SK-N-SH (cell line): ENCODE results near the gene ETF1. TPM values are rescaled to one million over a fixed set of nuclear protein-coding genes. Genes with fewer than 3 reads are reported as not detected.
"Not testable (repeated sequence)": the region's sequence is repeated elsewhere in the genome, so short reads cannot be mapped to it uniquely, and the experiment has no call there.

ENCODE experiments used
- CTCF ChIA-PET: fragments of 300-600, 350-600 bp; formaldehyde crosslinking; extraction: SDS; loops from one replicate; lab custom pipeline; 2021; lab: Yijun Ruan, JAX
- POLR2A ChIA-PET: fragments of 350-600 bp; sonication (Branson Sonifier 250); formaldehyde crosslinking; extraction: SDS; loops from one replicate; lab custom pipeline; 2020; ENCODE audit warnings: antibody characterized with exemption, inconsistent platforms; lab: Yijun Ruan, JAX
- DNase-seq: peaks from one replicate; pipeline ENCODE4 v3.0.0; 2012
- H2AFZ ChIP-seq: fragments of 200-600 bp; sonication (generic); 2 replicates; pipeline ENCODE4 v1.8.1; 2016; ENCODE audit warnings: antibody characterized with exemption, mild to moderate bottlenecking, low read depth
- H3F3A ChIP-seq: fragments of 200-600 bp; sonication (generic); replicated peaks from 2 replicates; pipeline ENCODE3; 2016; ENCODE audit warnings: antibody characterized with exemption, mild to moderate bottlenecking; ENCODE audit not compliant: insufficient read depth
- H3K27ac ChIP-seq, 2 experiments: fragments of 200-500 bp in 1 of 2; fragments of 200-600 bp in 1 of 2; sonication (Bioruptor generic) in 1 of 2; sonication (generic), shearing (Covaris generic) in 1 of 2; 2 replicates each; pipeline versions ENCODE4 v1.5.1 to v1.6.1; 2014 to 2016; ENCODE audit warnings: low read depth in 2 of 2, inconsistent platforms in 1 of 2, low read length in 1 of 2, mild to moderate bottlenecking in 1 of 2, mixed read lengths in 1 of 2
- H3K27me3 ChIP-seq: fragments of 200-600 bp; sonication (generic), shearing (Covaris generic); 2 replicates; pipeline ENCODE4 v1.6.1; 2016; ENCODE audit warnings: mixed run types; ENCODE audit not compliant: insufficient read depth
- H3K36me3 ChIP-seq, 2 experiments: fragments of 200-500 bp in 1 of 2; fragments of 200-600 bp in 1 of 2; sonication (Bioruptor generic) in 1 of 2; sonication (generic) in 1 of 2; replicated peaks in 1 of 2; 2 replicates each; pipeline versions ENCODE3 to v1.5.1; 2014 to 2016; ENCODE audit warnings: low read length in 1 of 2, mild to moderate bottlenecking in 1 of 2; ENCODE audit not compliant: insufficient read depth in 2 of 2, control insufficient read depth in 1 of 2
- H3K4me1 ChIP-seq, 2 experiments: fragments of 200-500 bp in 1 of 2; fragments of 200-600 bp in 1 of 2; sonication (Bioruptor generic) in 1 of 2; sonication (generic), shearing (Covaris generic) in 1 of 2; 2 replicates each; pipeline versions ENCODE4 v1.5.1 to v1.6.1; 2014 to 2016; ENCODE audit warnings: low read depth in 1 of 2, low read length in 1 of 2, mixed run types in 1 of 2; ENCODE audit not compliant: insufficient read depth in 2 of 2, control insufficient read depth in 1 of 2
- H3K4me2 ChIP-seq: fragments of 200-600 bp; sonication (generic), shearing (Covaris generic); 2 replicates; pipeline ENCODE4 v1.6.1; 2017; ENCODE audit warnings: mixed run types
- H3K4me3 ChIP-seq, 2 experiments: fragments of 200-500 bp in 1 of 2; fragments of 200-600 bp in 1 of 2; sonication (Bioruptor generic) in 1 of 2; sonication (generic), shearing (Covaris generic) in 1 of 2; 2 replicates each; pipeline versions ENCODE4 v1.5.1 to v1.8.1; 2014 to 2016; ENCODE audit warnings: low read depth in 2 of 2, inconsistent platforms in 1 of 2, low read length in 1 of 2, mild to moderate bottlenecking in 1 of 2, mixed read lengths in 1 of 2, moderate library complexity in 1 of 2
- H3K79me2 ChIP-seq: fragments of 200-600 bp; sonication (generic); 2 replicates; pipeline ENCODE4 v1.8.1; 2017; ENCODE audit warnings: mild to moderate bottlenecking; ENCODE audit not compliant: insufficient read depth
- H3K9ac ChIP-seq: fragments of 200-600 bp; sonication (generic); 2 replicates; pipeline ENCODE4 v1.6.1; 2017; ENCODE audit warnings: mixed run types
- H3K9me2 ChIP-seq: fragments of 200-600 bp; sonication (generic); 2 replicates; pipeline ENCODE4 v1.6.1; 2017; ENCODE audit warnings: mixed run types
- H3K9me3 ChIP-seq: fragments of 200-600 bp; sonication (generic); 2 replicates; pipeline ENCODE4 v1.6.1; 2017; ENCODE audit warnings: mixed run types, mild to moderate bottlenecking, moderate library complexity
- H4K20me1 ChIP-seq: fragments of 200-600 bp; sonication (generic); 2 replicates; pipeline ENCODE4 v1.6.1; 2017; ENCODE audit warnings: mild to moderate bottlenecking, mixed run types; ENCODE audit not compliant: insufficient read depth
- ELF1 ChIP-seq: IDR thresholded peaks from 2 replicates; pipeline ENCODE4 v1.4.0; 2012
- EP300 ChIP-seq, 2 experiments: IDR thresholded peaks; 2 replicates each; pipeline versions ENCODE4 v1.4.0 to v1.6.1; 2012; ENCODE audit warnings: borderline replicate concordance in 1 of 2, low read depth in 1 of 2, low read length in 1 of 2
- FOSL2 ChIP-seq: IDR thresholded peaks from 2 replicates; pipeline ENCODE4 v1.4.0; 2012; ENCODE audit warnings: low read depth, mild to moderate bottlenecking, moderate library complexity, borderline replicate concordance
- FOXJ3 ChIP-seq: sonication (generic); formaldehyde crosslinking; IDR thresholded peaks from 2 replicates; pipeline ENCODE4 v1.5.1; 2020; ENCODE audit warnings: mild to moderate bottlenecking, missing genetic modification reagents
- GABPA ChIP-seq: IDR thresholded peaks from 2 replicates; pipeline ENCODE4 v1.4.0; 2012; ENCODE audit warnings: low read depth, mild to moderate bottlenecking
- GATA2 ChIP-seq: sonication (generic); formaldehyde crosslinking; IDR thresholded peaks from 2 replicates; pipeline ENCODE4 v1.5.0; 2020; ENCODE audit warnings: mild to moderate bottlenecking, missing genetic modification reagents
- MXI1 ChIP-seq: IDR thresholded peaks from 2 replicates; pipeline ENCODE4 v1.6.1; 2012; ENCODE audit warnings: mild to moderate bottlenecking, low read depth, low read length, improper control_type of control experiment
- NFIC ChIP-seq: IDR thresholded peaks from 2 replicates; pipeline ENCODE4 v1.4.0; 2012; ENCODE audit warnings: borderline replicate concordance
- NRF1 ChIP-seq: IDR thresholded peaks from 2 replicates; pipeline ENCODE4 v1.6.1; 2012; ENCODE audit warnings: low read depth, mild to moderate bottlenecking, low read length
- RCOR1 ChIP-seq: fragments of 150-350 bp; IDR thresholded peaks from 2 replicates; pipeline ENCODE4 v1.6.1; 2017; ENCODE audit warnings: antibody characterized with exemption, low read length
- RXRA ChIP-seq: IDR thresholded peaks from 2 replicates; pipeline ENCODE4 v1.4.0; 2012; ENCODE audit warnings: low read depth, mild to moderate bottlenecking, borderline replicate concordance
- SIN3A ChIP-seq: IDR thresholded peaks from 2 replicates; pipeline ENCODE4 v1.6.1; 2012; ENCODE audit warnings: low read depth, mild to moderate bottlenecking, low read length, moderate library complexity, borderline replicate concordance
- TCF12 ChIP-seq: IDR thresholded peaks from 2 replicates; pipeline ENCODE4 v1.4.0; 2012
- TEAD4 ChIP-seq: IDR thresholded peaks from 2 replicates; pipeline ENCODE4 v1.4.0; 2012; ENCODE audit warnings: mild to moderate bottlenecking, borderline replicate concordance; ENCODE audit not compliant: insufficient read depth
- YY1 ChIP-seq: IDR thresholded peaks from 2 replicates; pipeline ENCODE4 v1.4.0; 2012; ENCODE audit warnings: low read depth, mild to moderate bottlenecking
- WGBS: methylation state at CpG from one replicate; pipeline ENCODE4 v1.1.6; 2017; ENCODE audit warnings: low lambda C conversion rate; 5-methylcytosine and 5-hydroxymethylcytosine counted together
- polyA plus RNA-seq, 3 experiments: library from polyadenylated mRNA; depleted of rRNA; stranded (reverse); fragments of >200 nt; gene quantifications; 2 replicates each; pipeline ENCODE4 v1.2.3, GENCODE V29; 2012
- TF ChIP-seq, protein P1 (sequence below): fragments of 150-350 bp; IDR thresholded peaks from 2 replicates; pipeline ENCODE4 v1.6.1; 2017; ENCODE audit warnings: antibody characterized with exemption, low read length, low read depth, borderline replicate concordance
- TF ChIP-seq, protein P2 (sequence below): fragments of 150-350 bp; IDR thresholded peaks from 2 replicates; pipeline ENCODE4 v1.6.1; 2016; ENCODE audit warnings: mild to moderate bottlenecking, low read depth, low read length
- TF ChIP-seq, protein P3 (sequence below): IDR thresholded peaks from 2 replicates; pipeline ENCODE4 v1.4.0; 2012; ENCODE audit warnings: low read depth
- TF ChIP-seq, protein P4 (sequence below): IDR thresholded peaks from 2 replicates; pipeline ENCODE4 v1.4.0; 2012; ENCODE audit warnings: low read depth, borderline replicate concordance

Gene ETF1
- polyA plus RNA-seq, 1 of the 3 experiments (the other 2 are of a cell fraction) = 36.7 TPM

DNA sequence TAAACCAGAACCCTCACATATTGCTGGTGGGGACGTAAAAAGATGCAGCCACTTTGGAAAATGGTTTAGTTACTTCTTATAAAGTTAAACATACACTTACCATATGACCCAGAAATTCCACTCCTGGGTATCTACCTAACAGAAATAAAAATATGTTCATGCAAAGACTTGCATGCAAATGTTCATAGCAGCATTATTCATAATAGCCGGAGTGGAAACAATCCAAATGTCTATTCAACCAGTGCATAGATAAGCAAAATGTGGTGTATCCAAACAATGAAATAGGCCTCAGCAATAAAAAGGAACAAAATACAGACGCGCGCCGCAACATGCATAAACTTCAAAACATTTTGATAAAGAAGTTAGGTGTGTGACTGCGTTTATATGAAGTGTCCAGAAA lies 66.1 kb downstream of the ETF1 start:
- no peaks in the 10 kb centered on the region for H3K36me3 ChIP-seq
- H2AFZ ChIP-seq = no peak overlapping the region
- no peak for DNase-seq
- no peak overlapping the region for H3K9ac ChIP-seq
- no peak overlapping the region for H3K27ac ChIP-seq
- TF ChIP-seq ELF1 (no peak), GABPA (no peak), TEAD4 (no peak), YY1 (no peak), NRF1 (no peak), MXI1 (no peak), GATA2 (CRISPR knock-in tag) (no peak), FOXJ3 (no peak), FOSL2 (no peak), RXRA (no peak), SIN3A (no peak), EP300 (IDR thresholded peaks at IDR 0.05; ENCODE audit: borderline replicate concordance in 1 of 2, low read depth in 1 of 2, low read length in 1 of 2) (no peak), RCOR1 (no peak), NFIC (no peak), TCF12 (no peak)
- TF ChIP-seq, protein P1, sequence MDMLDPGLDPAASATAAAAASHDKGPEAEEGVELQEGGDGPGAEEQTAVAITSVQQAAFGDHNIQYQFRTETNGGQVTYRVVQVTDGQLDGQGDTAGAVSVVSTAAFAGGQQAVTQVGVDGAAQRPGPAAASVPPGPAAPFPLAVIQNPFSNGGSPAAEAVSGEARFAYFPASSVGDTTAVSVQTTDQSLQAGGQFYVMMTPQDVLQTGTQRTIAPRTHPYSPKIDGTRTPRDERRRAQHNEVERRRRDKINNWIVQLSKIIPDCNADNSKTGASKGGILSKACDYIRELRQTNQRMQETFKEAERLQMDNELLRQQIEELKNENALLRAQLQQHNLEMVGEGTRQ = no peak
- TF ChIP-seq, protein P2, sequence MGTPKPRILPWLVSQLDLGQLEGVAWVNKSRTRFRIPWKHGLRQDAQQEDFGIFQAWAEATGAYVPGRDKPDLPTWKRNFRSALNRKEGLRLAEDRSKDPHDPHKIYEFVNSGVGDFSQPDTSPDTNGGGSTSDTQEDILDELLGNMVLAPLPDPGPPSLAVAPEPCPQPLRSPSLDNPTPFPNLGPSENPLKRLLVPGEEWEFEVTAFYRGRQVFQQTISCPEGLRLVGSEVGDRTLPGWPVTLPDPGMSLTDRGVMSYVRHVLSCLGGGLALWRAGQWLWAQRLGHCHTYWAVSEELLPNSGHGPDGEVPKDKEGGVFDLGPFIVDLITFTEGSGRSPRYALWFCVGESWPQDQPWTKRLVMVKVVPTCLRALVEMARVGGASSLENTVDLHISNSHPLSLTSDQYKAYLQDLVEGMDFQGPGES = no peak
- TF ChIP-seq, protein P3, sequence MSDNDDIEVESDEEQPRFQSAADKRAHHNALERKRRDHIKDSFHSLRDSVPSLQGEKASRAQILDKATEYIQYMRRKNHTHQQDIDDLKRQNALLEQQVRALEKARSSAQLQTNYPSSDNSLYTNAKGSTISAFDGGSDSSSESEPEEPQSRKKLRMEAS = no peak
- TF ChIP-seq, protein P4, sequence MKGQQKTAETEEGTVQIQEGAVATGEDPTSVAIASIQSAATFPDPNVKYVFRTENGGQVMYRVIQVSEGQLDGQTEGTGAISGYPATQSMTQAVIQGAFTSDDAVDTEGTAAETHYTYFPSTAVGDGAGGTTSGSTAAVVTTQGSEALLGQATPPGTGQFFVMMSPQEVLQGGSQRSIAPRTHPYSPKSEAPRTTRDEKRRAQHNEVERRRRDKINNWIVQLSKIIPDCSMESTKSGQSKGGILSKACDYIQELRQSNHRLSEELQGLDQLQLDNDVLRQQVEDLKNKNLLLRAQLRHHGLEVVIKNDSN = no peak
- ChIA-PET POLR2A (interaction anchor here (1.8 kb wide), 1 partner anchor 11 kb away, joined by 7 read pairs; the partner anchor contains the start of gene EGR1), CTCF (interaction anchor here (1.5 to 2.6 kb wide), 2 partner anchors 27 to 28 kb away, joined by 4 to 9 read pairs; no protein-coding TSS in a partner anchor)
- 84% methylated on average over 7 of the region's 7 CpGs for WGBS
- no peak overlapping the region for H3K4me3 ChIP-seq
- no peaks in the 10 kb centered on the region; the same call in 1 of the 2 replicates for H3K27me3 ChIP-seq
- H3K4me1 ChIP-seq = no peaks in the 10 kb centered on the region; a peak in 1 of 4 replicates
- no peaks in the 10 kb centered on the region for H4K20me1 ChIP-seq
- no peaks in the 10 kb centered on the region for H3K79me2 ChIP-seq
- no peaks in the 10 kb centered on the region for H3K9me2 ChIP-seq
- H3F3A ChIP-seq = no peaks in the 10 kb centered on the region
- no peak overlapping the region for H3K4me2 ChIP-seq
- no peaks in the 10 kb centered on the region for H3K9me3 ChIP-seq

DNA sequence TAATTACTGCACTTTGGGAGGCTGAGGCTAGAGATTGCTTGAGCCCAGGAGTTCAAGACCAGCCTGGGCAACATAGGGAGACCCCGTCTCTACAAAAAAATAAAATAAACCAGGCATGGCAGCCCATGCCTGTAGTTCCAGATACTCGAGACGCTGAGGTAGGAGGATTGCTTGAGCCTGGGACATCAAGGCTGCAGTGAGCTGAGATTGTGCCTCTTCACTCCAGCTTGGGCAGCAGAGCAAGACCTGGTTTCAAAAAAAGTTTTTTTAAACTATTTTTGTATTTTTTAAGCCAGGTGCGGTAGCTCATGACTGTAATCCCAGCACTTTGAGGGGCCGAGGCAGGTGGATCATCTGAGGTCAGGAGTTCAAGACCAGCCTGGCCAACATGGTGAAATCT lies 69.9 kb downstream of the ETF1 start:
- 82% methylated on average over 5 of the region's 5 CpGs for WGBS
- H3K4me1 ChIP-seq, DNase-seq, H3K27ac ChIP-seq, H3K4me2 ChIP-seq, CTCF ChIA-PET, H3K79me2 ChIP-seq, H3K36me3 ChIP-seq, H3K9me2 ChIP-seq, H3K9me3 ChIP-seq, H3K27me3 ChIP-seq, H3K4me3 ChIP-seq, H3K9ac ChIP-seq, H2AFZ ChIP-seq, POLR2A ChIA-PET: not testable (repeated sequence)
- Histone ChIP-seq H3F3A (peaks cover 26% of the 10 kb centered on the region), H4K20me1 (peaks cover 11% of the 10 kb centered on the region; the same call in 1 of the 2 replicates)
